Measurements from ENCODE around the gene EML6. TPM values are rescaled to one million over a fixed set of nuclear protein-coding genes. Genes with fewer than 3 reads are reported as not detected.

Gene EML6
- total and polyA plus RNA-seq, 10 of the 15 experiments (the other 5 are each of a cell fraction or from before 2014, with no cell fraction given) = 0.09 to 0.67 (median 0.21) TPM

DNA sequence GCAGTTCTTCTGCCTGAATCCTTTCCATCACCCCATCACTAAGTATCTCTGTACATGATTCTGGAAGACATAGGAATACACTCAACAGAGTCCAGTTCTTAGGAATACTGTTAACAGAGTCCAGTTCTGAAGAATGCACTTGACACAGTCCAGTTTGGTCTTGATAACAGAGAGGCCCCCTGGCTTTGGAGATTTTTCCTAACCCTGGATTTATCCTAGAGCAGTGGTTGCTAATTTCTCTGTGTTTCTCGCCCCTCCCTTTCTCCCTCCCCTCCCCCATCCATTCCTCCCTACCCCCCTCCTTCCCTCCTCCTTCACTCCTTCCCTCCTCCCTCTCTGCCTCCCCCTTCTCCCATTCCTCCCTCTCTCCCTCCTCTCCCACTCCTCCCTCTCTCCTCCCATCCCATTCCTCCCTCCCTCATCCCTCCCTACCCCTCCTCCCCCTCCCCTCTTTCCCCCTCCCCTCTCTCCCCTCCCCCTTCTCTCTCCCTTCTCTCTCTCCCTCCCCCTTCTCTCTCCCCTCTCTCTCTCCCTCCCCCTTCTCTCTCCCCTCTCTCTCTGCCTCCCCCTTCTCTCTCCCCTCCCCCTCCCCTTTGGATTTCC, 221.4 kb downstream of the EML6 start (continued):
- TF ChIP-seq, protein P1, sequence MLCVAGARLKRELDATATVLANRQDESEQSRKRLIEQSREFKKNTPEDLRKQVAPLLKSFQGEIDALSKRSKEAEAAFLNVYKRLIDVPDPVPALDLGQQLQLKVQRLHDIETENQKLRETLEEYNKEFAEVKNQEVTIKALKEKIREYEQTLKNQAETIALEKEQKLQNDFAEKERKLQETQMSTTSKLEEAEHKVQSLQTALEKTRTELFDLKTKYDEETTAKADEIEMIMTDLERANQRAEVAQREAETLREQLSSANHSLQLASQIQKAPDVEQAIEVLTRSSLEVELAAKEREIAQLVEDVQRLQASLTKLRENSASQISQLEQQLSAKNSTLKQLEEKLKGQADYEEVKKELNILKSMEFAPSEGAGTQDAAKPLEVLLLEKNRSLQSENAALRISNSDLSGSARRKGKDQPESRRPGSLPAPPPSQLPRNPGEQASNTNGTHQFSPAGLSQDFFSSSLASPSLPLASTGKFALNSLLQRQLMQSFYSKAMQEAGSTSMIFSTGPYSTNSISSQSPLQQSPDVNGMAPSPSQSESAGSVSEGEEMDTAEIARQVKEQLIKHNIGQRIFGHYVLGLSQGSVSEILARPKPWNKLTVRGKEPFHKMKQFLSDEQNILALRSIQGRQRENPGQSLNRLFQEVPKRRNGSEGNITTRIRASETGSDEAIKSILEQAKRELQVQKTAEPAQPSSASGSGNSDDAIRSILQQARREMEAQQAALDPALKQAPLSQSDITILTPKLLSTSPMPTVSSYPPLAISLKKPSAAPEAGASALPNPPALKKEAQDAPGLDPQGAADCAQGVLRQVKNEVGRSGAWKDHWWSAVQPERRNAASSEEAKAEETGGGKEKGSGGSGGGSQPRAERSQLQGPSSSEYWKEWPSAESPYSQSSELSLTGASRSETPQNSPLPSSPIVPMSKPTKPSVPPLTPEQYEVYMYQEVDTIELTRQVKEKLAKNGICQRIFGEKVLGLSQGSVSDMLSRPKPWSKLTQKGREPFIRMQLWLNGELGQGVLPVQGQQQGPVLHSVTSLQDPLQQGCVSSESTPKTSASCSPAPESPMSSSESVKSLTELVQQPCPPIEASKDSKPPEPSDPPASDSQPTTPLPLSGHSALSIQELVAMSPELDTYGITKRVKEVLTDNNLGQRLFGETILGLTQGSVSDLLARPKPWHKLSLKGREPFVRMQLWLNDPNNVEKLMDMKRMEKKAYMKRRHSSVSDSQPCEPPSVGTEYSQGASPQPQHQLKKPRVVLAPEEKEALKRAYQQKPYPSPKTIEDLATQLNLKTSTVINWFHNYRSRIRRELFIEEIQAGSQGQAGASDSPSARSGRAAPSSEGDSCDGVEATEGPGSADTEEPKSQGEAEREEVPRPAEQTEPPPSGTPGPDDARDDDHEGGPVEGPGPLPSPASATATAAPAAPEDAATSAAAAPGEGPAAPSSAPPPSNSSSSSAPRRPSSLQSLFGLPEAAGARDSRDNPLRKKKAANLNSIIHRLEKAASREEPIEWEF (IDR thresholded peaks at IDR 0.05; ENCODE audit: insufficient replicate concordance, low read depth, low read length) = no peak
- no peak for TF ChIP-seq BACH1 (IDR thresholded peaks at IDR 0.05; ENCODE audit: borderline replicate concordance)

DNA sequence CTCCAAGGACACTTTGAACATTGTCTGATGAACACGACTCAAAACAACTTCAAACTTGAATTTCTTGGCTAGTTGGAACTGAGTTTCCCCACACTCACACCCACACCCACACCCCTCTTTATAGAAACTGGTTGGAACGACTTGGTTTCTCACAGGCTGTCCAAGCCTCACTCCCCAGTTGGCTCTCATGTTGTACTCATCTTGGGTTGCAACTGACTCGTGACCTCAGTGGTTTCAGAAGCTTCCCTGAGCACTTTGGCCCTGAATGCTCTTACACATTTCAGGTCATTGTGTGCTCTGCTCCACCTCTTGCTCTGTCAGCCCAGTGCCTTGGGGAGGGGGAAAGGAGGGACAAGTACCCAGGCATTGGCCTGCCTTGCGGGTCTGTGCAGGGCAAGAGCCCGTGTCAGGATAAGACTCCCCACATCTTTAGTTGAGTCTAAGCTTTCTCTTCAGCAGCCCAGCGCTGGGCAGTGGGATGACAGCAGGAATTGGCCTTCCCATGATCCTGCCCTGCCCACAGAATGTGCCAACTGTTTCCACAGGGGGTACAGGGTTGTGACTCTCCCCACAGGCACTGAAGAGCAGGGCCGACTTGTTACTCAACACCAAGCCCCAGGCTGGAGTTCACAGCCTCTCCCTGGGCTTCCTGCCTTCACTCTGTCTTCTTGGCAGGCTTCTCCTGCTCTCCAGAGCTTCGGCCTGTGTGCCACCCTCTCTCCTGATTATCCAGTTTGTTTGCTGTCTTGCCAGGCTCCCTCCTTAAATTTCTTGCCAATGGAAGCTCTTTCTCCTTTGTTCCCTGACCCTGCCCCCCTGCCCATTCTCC, 222.1 kb downstream of the EML6 start:
- 52% methylated on average over 8 of the region's 8 CpGs for WGBS (ENCODE audit: insufficient coverage, insufficient replicate concordance, low lambda C conversion rate, missing lambda C conversion rate)
- Histone ChIP-seq H3K4me2 (ENCODE audit: control insufficient read depth, insufficient read depth) (peak overlapping the region; percentile 38; the same call in 1 of the 2 replicates), H4K20me1 (ENCODE audit: control insufficient read depth, insufficient read depth) (no peaks in the 10 kb centered on the region), H3K27me3 (replicated peaks in 1 of 2; ENCODE audit: control insufficient read depth in 2 of 2, insufficient read depth in 2 of 2, low read length in 1 of 2) (no peaks in the 10 kb centered on the region), H3K27ac (ENCODE audit: control insufficient read depth, insufficient read depth) (no peak overlapping the region), H3K36me3 (ENCODE audit: control insufficient read depth in 2 of 2, insufficient read depth in 2 of 2, low read length in 1 of 2) (no peaks in the 10 kb centered on the region), H3K79me2 (ENCODE audit: control insufficient read depth, insufficient read depth, low read length) (no peaks in the 10 kb centered on the region), H3K9me3 (replicated peaks; ENCODE audit: control insufficient read depth, insufficient read depth, low read length) (no peaks in the 10 kb centered on the region), H3K4me1 (ENCODE audit: control insufficient read depth, insufficient read depth, low read length) (peaks cover 7% of the 10 kb centered on the region), H3K4me3 (no peak overlapping the region), H2AFZ (ENCODE audit: control insufficient read depth, low read depth, low read length) (no peak overlapping the region; the same call in 1 of the 2 replicates), H3K9ac (ENCODE audit: control insufficient read depth, insufficient read depth, low read length) (no peak overlapping the region)
- in situ Hi-C loops (cut with MboI) (no loop called here), intact Hi-C loops (cut with micrococcal nuclease; ENCODE audit: unreplicated experiment) (no loop called here)
- FAIRE-seq (peak; percentile 93), DNase-seq (ENCODE audit: low read depth, low spot score) (peak; percentile 15), ATAC-seq (peak; percentile 86)
- no TSS peak for BruUV-seq (replicated peaks)
- CTCF ChIA-PET = interaction anchor here (0.7 to 2.0 kb wide), 4 partner anchors 15 to 107 kb away, joined by 3 to 5 read pairs (median 3); no protein-coding TSS in a partner anchor
- SMC1A ChIA-PET (ENCODE audit: uncharacterized antibody, unreplicated experiment) = interaction anchor here (1.2 to 1.7 kb wide), 3 partner anchors 28 to 66 kb away, joined by 3 to 5 read pairs (median 3); no protein-coding TSS in a partner anchor
- POLR2A ChIA-PET = no interaction called here
- RAD21 ChIA-PET (ENCODE audit: unreplicated experiment) = interaction anchor here (0.6 to 1.4 kb wide), 3 partner anchors 31 to 46 kb away, joined by 3 to 4 read pairs (median 4); no protein-coding TSS in a partner anchor
- TF ChIP-seq, protein P2, sequence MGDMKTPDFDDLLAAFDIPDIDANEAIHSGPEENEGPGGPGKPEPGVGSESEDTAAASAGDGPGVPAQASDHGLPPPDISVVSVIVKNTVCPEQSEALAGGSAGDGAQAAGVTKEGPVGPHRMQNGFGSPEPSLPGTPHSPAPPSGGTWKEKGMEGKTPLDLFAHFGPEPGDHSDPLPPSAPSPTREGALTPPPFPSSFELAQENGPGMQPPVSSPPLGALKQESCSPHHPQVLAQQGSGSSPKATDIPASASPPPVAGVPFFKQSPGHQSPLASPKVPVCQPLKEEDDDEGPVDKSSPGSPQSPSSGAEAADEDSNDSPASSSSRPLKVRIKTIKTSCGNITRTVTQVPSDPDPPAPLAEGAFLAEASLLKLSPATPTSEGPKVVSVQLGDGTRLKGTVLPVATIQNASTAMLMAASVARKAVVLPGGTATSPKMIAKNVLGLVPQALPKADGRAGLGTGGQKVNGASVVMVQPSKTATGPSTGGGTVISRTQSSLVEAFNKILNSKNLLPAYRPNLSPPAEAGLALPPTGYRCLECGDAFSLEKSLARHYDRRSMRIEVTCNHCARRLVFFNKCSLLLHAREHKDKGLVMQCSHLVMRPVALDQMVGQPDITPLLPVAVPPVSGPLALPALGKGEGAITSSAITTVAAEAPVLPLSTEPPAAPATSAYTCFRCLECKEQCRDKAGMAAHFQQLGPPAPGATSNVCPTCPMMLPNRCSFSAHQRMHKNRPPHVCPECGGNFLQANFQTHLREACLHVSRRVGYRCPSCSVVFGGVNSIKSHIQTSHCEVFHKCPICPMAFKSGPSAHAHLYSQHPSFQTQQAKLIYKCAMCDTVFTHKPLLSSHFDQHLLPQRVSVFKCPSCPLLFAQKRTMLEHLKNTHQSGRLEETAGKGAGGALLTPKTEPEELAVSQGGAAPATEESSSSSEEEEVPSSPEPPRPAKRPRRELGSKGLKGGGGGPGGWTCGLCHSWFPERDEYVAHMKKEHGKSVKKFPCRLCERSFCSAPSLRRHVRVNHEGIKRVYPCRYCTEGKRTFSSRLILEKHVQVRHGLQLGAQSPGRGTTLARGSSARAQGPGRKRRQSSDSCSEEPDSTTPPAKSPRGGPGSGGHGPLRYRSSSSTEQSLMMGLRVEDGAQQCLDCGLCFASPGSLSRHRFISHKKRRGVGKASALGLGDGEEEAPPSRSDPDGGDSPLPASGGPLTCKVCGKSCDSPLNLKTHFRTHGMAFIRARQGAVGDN (IDR thresholded peaks at IDR 0.05) = peak; percentile 41; the same call in 1 of the 2 replicates
- TF ChIP-seq, protein P3, sequence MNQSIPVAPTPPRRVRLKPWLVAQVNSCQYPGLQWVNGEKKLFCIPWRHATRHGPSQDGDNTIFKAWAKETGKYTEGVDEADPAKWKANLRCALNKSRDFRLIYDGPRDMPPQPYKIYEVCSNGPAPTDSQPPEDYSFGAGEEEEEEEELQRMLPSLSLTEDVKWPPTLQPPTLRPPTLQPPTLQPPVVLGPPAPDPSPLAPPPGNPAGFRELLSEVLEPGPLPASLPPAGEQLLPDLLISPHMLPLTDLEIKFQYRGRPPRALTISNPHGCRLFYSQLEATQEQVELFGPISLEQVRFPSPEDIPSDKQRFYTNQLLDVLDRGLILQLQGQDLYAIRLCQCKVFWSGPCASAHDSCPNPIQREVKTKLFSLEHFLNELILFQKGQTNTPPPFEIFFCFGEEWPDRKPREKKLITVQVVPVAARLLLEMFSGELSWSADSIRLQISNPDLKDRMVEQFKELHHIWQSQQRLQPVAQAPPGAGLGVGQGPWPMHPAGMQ (IDR thresholded peaks at IDR 0.05; ENCODE audit: borderline replicate concordance) = no peak
- TF ChIP-seq CREM (IDR thresholded peaks at IDR 0.05; ENCODE audit: low read depth) = no peak
- TF ChIP-seq, protein P4, sequence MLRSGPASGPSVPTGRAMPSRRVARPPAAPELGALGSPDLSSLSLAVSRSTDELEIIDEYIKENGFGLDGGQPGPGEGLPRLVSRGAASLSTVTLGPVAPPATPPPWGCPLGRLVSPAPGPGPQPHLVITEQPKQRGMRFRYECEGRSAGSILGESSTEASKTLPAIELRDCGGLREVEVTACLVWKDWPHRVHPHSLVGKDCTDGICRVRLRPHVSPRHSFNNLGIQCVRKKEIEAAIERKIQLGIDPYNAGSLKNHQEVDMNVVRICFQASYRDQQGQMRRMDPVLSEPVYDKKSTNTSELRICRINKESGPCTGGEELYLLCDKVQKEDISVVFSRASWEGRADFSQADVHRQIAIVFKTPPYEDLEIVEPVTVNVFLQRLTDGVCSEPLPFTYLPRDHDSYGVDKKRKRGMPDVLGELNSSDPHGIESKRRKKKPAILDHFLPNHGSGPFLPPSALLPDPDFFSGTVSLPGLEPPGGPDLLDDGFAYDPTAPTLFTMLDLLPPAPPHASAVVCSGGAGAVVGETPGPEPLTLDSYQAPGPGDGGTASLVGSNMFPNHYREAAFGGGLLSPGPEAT (IDR thresholded peaks at IDR 0.05; ENCODE audit: low read depth) = no peak; the same call in 1 of the 2 replicates

All from GM12878 (cell line).